Embryonic facial prominence (tissue), 1 donor: ENCODE measurements around the gene CREB3.

Experiments used
- DNase-seq: peaks from one replicate; pipeline ENCODE4 v3.0.0-alpha.2; 2016; ENCODE audit errors: extremely low spot score

Gene CREB3

GRCh38 chr9:35749515-35750255 is 17.2 kb downstream of the CREB3 start:
- no peak for DNase-seq

GRCh38 chr9:35750256-35750531 is 17.7 kb downstream of the CREB3 start:
- DNase-seq: no peak

- no peak for DNase-seq
Observed at GRCh38 chr9:35753466-35753865, 21.0 kb downstream of the CREB3 start.

- DNase-seq: no peak
Observed at GRCh38 chr9:35754264-35754663, 21.8 kb downstream of the CREB3 start, which contains the start of gene MSMP. Gene MSMP (minus strand): TSS chr9:35754276. CDS start chr9:35754129, 147 bp downstream.

- no peak for DNase-seq
Observed at GRCh38 chr9:35755071-35755470, 22.6 kb downstream of the CREB3 start.

GRCh38 chr9:35756275-35757225 is 24.1 kb downstream of the CREB3 start:
- no peak for DNase-seq

GRCh38 chr9:35757226-35757891 is 24.9 kb downstream of the CREB3 start:
- no peak for DNase-seq

GRCh38 chr9:35757892-35758275 is 25.4 kb downstream of the CREB3 start:
- DNase-seq: no peak

- no peak for DNase-seq
Observed at GRCh38 chr9:35758475-35759050, 26.1 kb downstream of the CREB3 start.

- no peak for DNase-seq
Observed at GRCh38 chr9:35759795-35760194, 27.3 kb downstream of the CREB3 start.

GRCh38 chr9:35760651-35761050 is 28.2 kb downstream of the CREB3 start:
- DNase-seq: no peak

- no peak for DNase-seq
Observed at GRCh38 chr9:35763181-35763580, 30.7 kb downstream of the CREB3 start.

- no peak for DNase-seq
Observed at GRCh38 chr9:35763803-35764202, 31.3 kb downstream of the CREB3 start.

- DNase-seq: no peak
Observed at GRCh38 chr9:35766997-35767396, 34.5 kb downstream of the CREB3 start.

GRCh38 chr9:35767458-35767857 is 35.0 kb downstream of the CREB3 start:
- no peak for DNase-seq

GRCh38 chr9:35769763-35770162 is 37.3 kb downstream of the CREB3 start:
- DNase-seq: no peak

GRCh38 chr9:35771075-35771433 is 38.6 kb downstream of the CREB3 start:
- no peak for DNase-seq

- DNase-seq: no peak
Observed at GRCh38 chr9:35771534-35771933, 39.1 kb downstream of the CREB3 start.

GRCh38 chr9:35771943-35772342 is 39.5 kb downstream of the CREB3 start:
- DNase-seq: no peak

- no peak for DNase-seq
Observed at GRCh38 chr9:35774907-35775635, 42.6 kb downstream of the CREB3 start.

- DNase-seq: no peak
Observed at GRCh38 chr9:35776018-35776417, 43.6 kb downstream of the CREB3 start.

- DNase-seq: no peak
Observed at GRCh38 chr9:35778496-35778895, 46.0 kb downstream of the CREB3 start.
